Measurements from ENCODE around the gene F2R.
"Not testable (repeated sequence)": the region's sequence is repeated elsewhere in the genome, so short reads cannot be mapped to it uniquely, and the experiment has no call there.

F2R gene

DNA sequence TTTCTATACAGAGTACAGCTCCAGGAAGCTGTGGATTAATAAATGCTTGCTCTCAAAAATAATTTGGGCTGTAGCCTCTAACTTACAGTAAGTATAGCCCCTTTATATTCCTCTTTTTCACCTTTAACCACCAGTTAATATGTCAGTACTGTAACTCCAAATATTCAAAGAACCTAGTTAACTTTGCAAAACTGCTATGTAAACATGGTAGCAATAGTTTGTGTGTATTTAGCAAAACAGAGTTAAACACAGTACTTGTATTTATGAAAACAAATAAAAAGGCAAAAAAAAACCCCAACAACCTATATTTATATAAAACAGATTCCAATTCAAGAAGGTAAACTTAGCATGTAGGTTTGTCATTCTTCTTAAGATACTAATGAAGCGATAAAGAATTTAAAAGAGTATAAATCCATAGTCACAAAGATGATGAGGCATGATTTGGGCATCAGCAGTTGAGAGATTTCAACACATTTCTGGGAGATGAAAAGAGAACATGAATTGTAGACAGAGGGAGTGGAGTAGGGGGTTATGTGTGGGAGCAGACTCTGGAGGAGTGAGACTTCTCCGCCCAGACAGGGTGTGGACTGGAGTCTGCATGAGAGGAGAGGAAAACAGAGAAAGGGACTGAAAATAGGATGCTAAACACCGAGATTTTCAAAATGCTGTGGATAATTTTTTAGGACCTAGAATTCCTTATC lies 55.9 kb downstream of the F2R start:
- Histone ChIP-seq H3K27me3 (ENCODE audit: control insufficient read depth, insufficient read depth, low read length) (no peaks in the 10 kb centered on the region), H3K36me3 (ENCODE audit: control insufficient read depth, insufficient read depth, low read length) (no peaks in the 10 kb centered on the region), H3K9ac (ENCODE audit: low read length) (no peak overlapping the region), H3K4me3 (ENCODE audit: low read length) (no peak overlapping the region), H3K4me1 (ENCODE audit: control insufficient read depth, insufficient read depth, low read length) (no peaks in the 10 kb centered on the region), H3K9me3 (ENCODE audit: control insufficient read depth, low read length) (no peaks in the 10 kb centered on the region)

GRCh38 chr5:76775921-76776320 lies 60.0 kb downstream of the F2R start:
- Histone ChIP-seq H3K4me1 (ENCODE audit: control insufficient read depth, insufficient read depth, low read length) (no peaks in the 10 kb centered on the region), H3K27me3 (ENCODE audit: control insufficient read depth, insufficient read depth, low read length) (no peaks in the 10 kb centered on the region), H3K9me3 (ENCODE audit: control insufficient read depth, low read length) (no peaks in the 10 kb centered on the region), H3K36me3 (ENCODE audit: control insufficient read depth, insufficient read depth, low read length) (no peaks in the 10 kb centered on the region), H3K9ac (ENCODE audit: low read length) (no peak overlapping the region), H3K4me3 (ENCODE audit: low read length) (no peak overlapping the region)

DNA sequence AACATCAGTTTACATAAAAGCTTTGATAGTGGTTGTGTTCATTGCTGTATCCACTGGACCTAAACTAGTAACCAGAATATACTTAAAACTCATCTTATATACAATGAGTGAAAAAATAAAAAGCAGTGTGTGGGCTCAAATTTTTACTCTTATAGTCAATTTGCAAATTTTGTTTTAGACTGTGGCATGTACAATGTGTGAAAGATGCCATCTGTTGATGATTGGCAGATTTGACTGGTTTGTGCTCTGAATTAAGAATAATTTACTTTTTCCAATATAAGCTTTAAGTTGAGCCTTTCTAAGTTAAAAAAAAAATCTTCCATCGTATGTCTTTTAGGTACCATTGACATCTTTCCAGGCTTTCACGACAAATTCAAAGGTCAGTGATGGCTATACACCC lies 60.5 kb downstream of the F2R start:
- H3K9ac ChIP-seq (ENCODE audit: low read length), result no peak overlapping the region
- no peak overlapping the region for H3K4me3 ChIP-seq (ENCODE audit: low read length)
- no peaks in the 10 kb centered on the region for H3K27me3 ChIP-seq (ENCODE audit: control insufficient read depth, insufficient read depth, low read length)
- no peaks in the 10 kb centered on the region for H3K36me3 ChIP-seq (ENCODE audit: control insufficient read depth, insufficient read depth, low read length)
- H3K9me3 ChIP-seq (ENCODE audit: control insufficient read depth, low read length), result no peaks in the 10 kb centered on the region
- no peaks in the 10 kb centered on the region for H3K4me1 ChIP-seq (ENCODE audit: control insufficient read depth, insufficient read depth, low read length)

- H3K4me1 ChIP-seq (ENCODE audit: control insufficient read depth, insufficient read depth, low read length); H3K9me3 ChIP-seq (ENCODE audit: control insufficient read depth, low read length); H3K4me3 ChIP-seq (ENCODE audit: low read length); H3K36me3 ChIP-seq (ENCODE audit: control insufficient read depth, insufficient read depth, low read length); H3K9ac ChIP-seq (ENCODE audit: low read length); H3K27me3 ChIP-seq (ENCODE audit: control insufficient read depth, insufficient read depth, low read length): not testable (repeated sequence)
Observed at GRCh38 chr5:76780616-76781015, 64.7 kb downstream of the F2R start.

DNA sequence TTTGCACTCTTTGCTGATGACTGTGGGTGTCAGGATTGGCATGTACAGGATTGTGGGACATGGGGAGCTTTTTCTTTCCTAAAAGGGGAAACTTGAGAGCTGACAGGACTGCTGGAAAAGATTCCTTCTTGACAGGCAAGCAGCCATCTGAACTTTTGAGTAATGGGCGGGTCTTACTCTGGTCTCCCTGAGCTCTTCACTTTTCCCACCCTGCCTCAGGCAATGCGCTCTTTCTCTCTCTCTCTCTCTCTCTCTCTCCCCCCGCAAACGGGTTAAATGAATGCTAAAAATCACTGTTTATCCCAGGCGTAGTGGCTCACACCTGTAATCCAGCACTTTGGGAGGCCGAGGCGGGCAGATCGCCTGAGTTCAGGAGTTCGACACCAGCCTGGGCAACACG lies 65.8 kb downstream of the F2R start:
- H3K4me1 ChIP-seq (ENCODE audit: control insufficient read depth, insufficient read depth, low read length), result peaks cover 6% of the 10 kb centered on the region
- H3K36me3 ChIP-seq (ENCODE audit: control insufficient read depth, insufficient read depth, low read length), result no peaks in the 10 kb centered on the region
- no peak overlapping the region for H3K9ac ChIP-seq (ENCODE audit: low read length)
- no peak overlapping the region for H3K4me3 ChIP-seq (ENCODE audit: low read length)
- no peaks in the 10 kb centered on the region for H3K9me3 ChIP-seq (ENCODE audit: control insufficient read depth, low read length)
- no peaks in the 10 kb centered on the region for H3K27me3 ChIP-seq (ENCODE audit: control insufficient read depth, insufficient read depth, low read length)

GRCh38 chr5:76782444-76782843 lies 66.5 kb downstream of the F2R start:
- H3K27me3 ChIP-seq (ENCODE audit: control insufficient read depth, insufficient read depth, low read length), result no peaks in the 10 kb centered on the region
- no peak overlapping the region for H3K4me3 ChIP-seq (ENCODE audit: low read length)
- no peaks in the 10 kb centered on the region for H3K9me3 ChIP-seq (ENCODE audit: control insufficient read depth, low read length)
- no peak overlapping the region for H3K9ac ChIP-seq (ENCODE audit: low read length)
- peaks cover 13% of the 10 kb centered on the region for H3K4me1 ChIP-seq (ENCODE audit: control insufficient read depth, insufficient read depth, low read length)
- H3K36me3 ChIP-seq (ENCODE audit: control insufficient read depth, insufficient read depth, low read length), result no peaks in the 10 kb centered on the region
